OCI-LY7 (cell line): ENCODE results near the gene CCT2. TPM values are rescaled to one million over a fixed set of nuclear protein-coding genes. Genes with fewer than 3 reads are reported as not detected.

Source experiments
- BruUV-seq: library from RNA; stranded (reverse); fragments of 400-500 nt; replicated peaks from 2 replicates; lab custom pipeline; 2021; lab: Mats Ljungman, UMichigan
- CTCF ChIA-PET: fragments of 300-600 bp; sonication (Branson Sonifier 250); formaldehyde crosslinking; loops from one replicate; lab custom pipeline; 2022; ENCODE audit warnings: antibody characterized with exemption; ENCODE audit not compliant: unreplicated experiment; lab: Charles Lee
- POLR2A ChIA-PET: fragments of 300-600 bp; sonication (Branson Sonifier 250); formaldehyde crosslinking; loops from one replicate; lab custom pipeline; 2022; ENCODE audit warnings: antibody characterized with exemption; lab: Charles Lee
- DNase-seq: peaks from one replicate; pipeline ENCODE4 v3.0.0-alpha.2; 2015; ENCODE audit warnings: low spot score
- H2AFZ ChIP-seq: fragments of 200-600 bp; sonication (generic), shearing (Covaris generic); 2 replicates; pipeline ENCODE4 v1.6.1; 2014; ENCODE audit warnings: mild to moderate bottlenecking, antibody characterized with exemption, low read length, moderate library complexity
- H3K27ac ChIP-seq: fragments of 200-600 bp; sonication (generic); 2 replicates; pipeline ENCODE4 v1.5.1; 2014; ENCODE audit warnings: mixed run types, low read depth, mild to moderate bottlenecking, moderate library complexity, low read length, inconsistent platforms; ENCODE audit not compliant: poor library complexity, severe bottlenecking
- H3K36me3 ChIP-seq: fragments of 200-600 bp; sonication (generic); 2 replicates; pipeline ENCODE4 v1.6.1; 2014; ENCODE audit warnings: mild to moderate bottlenecking, antibody characterized with exemption, low read length, moderate library complexity, mixed read lengths; ENCODE audit not compliant: insufficient read depth
- H3K4me1 ChIP-seq: fragments of 200-600 bp; sonication (generic); 2 replicates; pipeline ENCODE4 v1.5.1; 2014; ENCODE audit warnings: mild to moderate bottlenecking, low read length; ENCODE audit not compliant: insufficient read depth, poor library complexity, severe bottlenecking
- H3K4me2 ChIP-seq: fragments of 200-600 bp; sonication (generic); 2 replicates; pipeline ENCODE4 v1.6.1; 2014; ENCODE audit warnings: mild to moderate bottlenecking, low read length
- H3K4me3 ChIP-seq: fragments of 200-600 bp; sonication (generic); 2 replicates; pipeline ENCODE4 v1.5.1; 2014; ENCODE audit warnings: mild to moderate bottlenecking, low read depth, low read length; ENCODE audit not compliant: poor library complexity, severe bottlenecking
- H3K79me2 ChIP-seq: fragments of 200-600 bp; sonication (generic); 2 replicates; pipeline ENCODE4 v1.6.1; 2016; ENCODE audit warnings: low read depth, mild to moderate bottlenecking, low read length, moderate library complexity, mixed read lengths; ENCODE audit not compliant: insufficient read depth
- H3K9me2 ChIP-seq: fragments of 200-600 bp; sonication (generic); 2 replicates; pipeline ENCODE4 v1.6.1; 2016; ENCODE audit warnings: mild to moderate bottlenecking, low read length, mixed read lengths; ENCODE audit not compliant: insufficient read depth
- H3K9me3 ChIP-seq: fragments of 200-600 bp; sonication (generic); 2 replicates; pipeline ENCODE4 v1.6.1; 2014; ENCODE audit warnings: mild to moderate bottlenecking, mixed run types, low read length, mixed read lengths
- H4K20me1 ChIP-seq: fragments of 200-600 bp; sonication (generic); 2 replicates; pipeline ENCODE4 v1.6.1; 2014; ENCODE audit warnings: mild to moderate bottlenecking, antibody characterized with exemption, low read length, moderate library complexity, mixed read lengths; ENCODE audit not compliant: insufficient read depth
- EZH2phosphoT487 ChIP-seq: fragments of 200-600 bp; sonication (generic); IDR thresholded peaks from 2 replicates; pipeline ENCODE4 v1.6.1; 2018; ENCODE audit warnings: low read depth, borderline replicate concordance, mild to moderate bottlenecking, mixed run types, antibody characterized with exemption, low read length, moderate library complexity, mixed read lengths
- intact Hi-C: fragments of 100-400 bp; cut with micrococcal nuclease; formaldehyde crosslinking; loops from one replicate; pipeline ENCODE4 v1.10.0; 2022; ENCODE audit not compliant: unreplicated experiment
- total RNA-seq, 2 experiments: library from RNA; depleted of rRNA in 1 of 2; stranded (reverse); fragments of >200 nt in 1 of 2; shearing (Covaris generic) in 1 of 2; gene quantifications; 2 replicates each; pipeline ENCODE4 v1.2.3, GENCODE V29; 2014 to 2022
- TF ChIP-seq, protein P1 (sequence below): fragments of 200-600 bp; sonication (generic); conservative IDR thresholded peaks from 2 replicates; pipeline ENCODE4 v1.5.1; 2014; ENCODE audit warnings: mild to moderate bottlenecking, antibody characterized with exemption, low read length, moderate library complexity, mixed read lengths

CCT2 gene
- total RNA-seq, 2 experiments from 2014 or later, result 248 to 317 TPM

DNA sequence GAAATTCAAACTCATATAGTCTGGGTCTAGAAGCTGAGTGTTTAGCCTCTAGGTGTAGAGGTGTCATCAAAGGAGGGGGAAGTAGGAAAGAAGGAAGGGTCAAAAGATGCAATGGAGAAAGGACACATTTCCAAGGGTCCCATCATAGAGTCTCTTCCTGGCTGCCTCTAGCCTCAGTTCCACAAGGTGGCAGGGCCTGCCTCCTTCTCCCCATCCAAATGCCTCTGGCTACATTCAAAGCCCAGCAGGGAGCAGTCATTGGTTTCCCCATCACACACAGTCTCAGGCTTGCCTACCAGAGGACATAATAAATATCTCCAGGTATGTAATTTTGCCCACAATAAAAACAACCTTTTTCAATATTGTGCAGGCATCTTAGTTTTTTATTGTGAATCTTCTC is 2.1 kb upstream of the CCT2 start:
- peak; percentile 24 for DNase-seq
- BruUV-seq, result no TSS peak
- POLR2A ChIA-PET, result interaction anchor here (1.1 to 1.2 kb wide), 2 partner anchors 35 to 262 kb away, joined by 3 to 4 read pairs; no protein-coding TSS in a partner anchor
- Histone ChIP-seq H3K79me2 (peaks cover 28% of the 10 kb centered on the region), H3K36me3 (peaks cover 22% of the 10 kb centered on the region), H3K4me3 (no peak overlapping the region), H3K4me1 (peaks cover 18% of the 10 kb centered on the region), H3K9me2 (no peaks in the 10 kb centered on the region), H3K4me2 (no peak overlapping the region), H4K20me1 (0 out of 2 replicates have a peak, but pooled peaks cover 4% of the 10 kb centered on the region), H2AFZ (peak overlapping the region; percentile 24), H3K27ac (no peak overlapping the region), H3K9me3 (no peaks in the 10 kb centered on the region)
- intact Hi-C loops, result no loop called here
- CTCF ChIA-PET, result no interaction called here
- no peak for TF ChIP-seq EZH2phosphoT487
- TF ChIP-seq, protein P1, sequence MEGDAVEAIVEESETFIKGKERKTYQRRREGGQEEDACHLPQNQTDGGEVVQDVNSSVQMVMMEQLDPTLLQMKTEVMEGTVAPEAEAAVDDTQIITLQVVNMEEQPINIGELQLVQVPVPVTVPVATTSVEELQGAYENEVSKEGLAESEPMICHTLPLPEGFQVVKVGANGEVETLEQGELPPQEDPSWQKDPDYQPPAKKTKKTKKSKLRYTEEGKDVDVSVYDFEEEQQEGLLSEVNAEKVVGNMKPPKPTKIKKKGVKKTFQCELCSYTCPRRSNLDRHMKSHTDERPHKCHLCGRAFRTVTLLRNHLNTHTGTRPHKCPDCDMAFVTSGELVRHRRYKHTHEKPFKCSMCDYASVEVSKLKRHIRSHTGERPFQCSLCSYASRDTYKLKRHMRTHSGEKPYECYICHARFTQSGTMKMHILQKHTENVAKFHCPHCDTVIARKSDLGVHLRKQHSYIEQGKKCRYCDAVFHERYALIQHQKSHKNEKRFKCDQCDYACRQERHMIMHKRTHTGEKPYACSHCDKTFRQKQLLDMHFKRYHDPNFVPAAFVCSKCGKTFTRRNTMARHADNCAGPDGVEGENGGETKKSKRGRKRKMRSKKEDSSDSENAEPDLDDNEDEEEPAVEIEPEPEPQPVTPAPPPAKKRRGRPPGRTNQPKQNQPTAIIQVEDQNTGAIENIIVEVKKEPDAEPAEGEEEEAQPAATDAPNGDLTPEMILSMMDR, result peak; percentile 43; the same call in 1 of the 2 replicates

GRCh38 chr12:69588527-69588926 is 3.3 kb downstream of the CCT2 start:
- no peak overlapping the region for H3K4me3 ChIP-seq
- intact Hi-C loops, result loop anchor here (5.0 kb wide), 2 partner anchors 149 to 654 kb away; partner anchors contain the start of genes CNOT2 and RAB3IP
- no TSS peak for BruUV-seq
- peaks cover 76% of the 10 kb centered on the region for H3K36me3 ChIP-seq
- H2AFZ ChIP-seq, result no peak overlapping the region
- POLR2A ChIA-PET, result interaction anchor here (0.6 kb wide), 1 partner anchor 348 kb away, joined by 4 read pairs; no protein-coding TSS in a partner anchor
- no peaks in the 10 kb centered on the region for H3K9me2 ChIP-seq
- H3K4me2 ChIP-seq, result no peak overlapping the region
- CTCF ChIA-PET, result no interaction called here
- no peaks in the 10 kb centered on the region for H3K9me3 ChIP-seq
- peaks cover 4% of the 10 kb centered on the region; the same call in 1 of the 2 replicates for H4K20me1 ChIP-seq
- H3K79me2 ChIP-seq, result peaks cover 56% of the 10 kb centered on the region
- H3K4me1 ChIP-seq, result peaks cover 12% of the 10 kb centered on the region
- no peak for TF ChIP-seq EZH2phosphoT487
- TF ChIP-seq, protein P1, result no peak
- no peak for DNase-seq
- H3K27ac ChIP-seq, result no peak overlapping the region

GRCh38 chr12:69589082-69589481 is 3.8 kb downstream of the CCT2 start:
- DNase-seq, result no peak
- Histone ChIP-seq H4K20me1 (peaks cover 4% of the 10 kb centered on the region; the same call in 1 of the 2 replicates), H2AFZ (no peak overlapping the region), H3K4me1 (peaks cover 12% of the 10 kb centered on the region), H3K9me2 (no peaks in the 10 kb centered on the region), H3K27ac (no peak overlapping the region), H3K36me3 (peaks cover 81% of the 10 kb centered on the region), H3K4me2 (no peak overlapping the region), H3K79me2 (peaks cover 57% of the 10 kb centered on the region), H3K9me3 (no peaks in the 10 kb centered on the region), H3K4me3 (no peak overlapping the region)
- intact Hi-C loops, result loop anchor here (5.0 kb wide), 2 partner anchors 148 to 653 kb away; partner anchors contain the start of genes CNOT2 and RAB3IP
- BruUV-seq, result no TSS peak
- ChIA-PET CTCF (no interaction called here), POLR2A (interaction anchor here (0.6 to 1.5 kb wide), 2 partner anchors 29 to 347 kb away, joined by 3 to 4 read pairs; no protein-coding TSS in a partner anchor)
- TF ChIP-seq, protein P1, result no peak
- TF ChIP-seq EZH2phosphoT487, result no peak
